IMR-90 (cell line): ENCODE results near the gene ENOX1. TPM values are rescaled to one million over a fixed set of nuclear protein-coding genes. Genes with fewer than 3 reads are reported as not detected.

ENCODE experiments used
- ATAC-seq: fragments of 200-7000 bp; cut with Tn5 transposase; 2 replicates; pipeline ENCODE4 v1.9.1; 2020; ENCODE audit warnings: low read depth, mild to moderate bottlenecking, moderate library complexity
- BruUV-seq: library from RNA; stranded (reverse); fragments of 400-500 nt; replicated peaks from 2 replicates; lab custom pipeline; 2021; lab: Mats Ljungman, UMichigan
- CTCF ChIA-PET: fragments of 300-600 bp; formaldehyde crosslinking; extraction: SDS; loops from one replicate; lab custom pipeline; 2021; ENCODE audit warnings: antibody characterized with exemption; lab: Yijun Ruan, JAX
- POLR2A ChIA-PET: fragments of 300-600 bp; sonication (Branson Sonifier 250); formaldehyde crosslinking; loops from one replicate; lab custom pipeline; 2022; ENCODE audit warnings: antibody characterized with exemption; ENCODE audit not compliant: unreplicated experiment; lab: Charles Lee
- DNase-seq: peaks from one replicate; pipeline ENCODE4 v3.0.0; 2013
- H2AFZ ChIP-seq: replicated peaks from 2 replicates; pipeline ENCODE3; 2013; ENCODE audit warnings: low read length, mild to moderate bottlenecking; ENCODE audit not compliant: poor library complexity
- H2AK5ac ChIP-seq: 2 replicates; pipeline ENCODE4 v1.6.1; 2013; ENCODE audit warnings: low read depth, low read length, inconsistent platforms
- H2AK9ac ChIP-seq: replicated peaks from 2 replicates; pipeline ENCODE3; 2013; ENCODE audit warnings: mild to moderate bottlenecking, low read depth, low read length, moderate library complexity; ENCODE audit not compliant: poor library complexity
- H2BK120ac ChIP-seq: 2 replicates; pipeline ENCODE4 v1.6.1; 2013; ENCODE audit warnings: low read depth, low read length, inconsistent platforms
- H2BK15ac ChIP-seq: 3 replicates; pipeline ENCODE4 v1.6.1; 2013; ENCODE audit warnings: low read depth, low read length, inconsistent platforms
- H2BK20ac ChIP-seq: 2 replicates; pipeline ENCODE4 v1.6.1; 2013; ENCODE audit warnings: low read depth, mild to moderate bottlenecking, inconsistent platforms, low read length, moderate library complexity
- H2BK5ac ChIP-seq: 2 replicates; pipeline ENCODE4 v1.6.1; 2013; ENCODE audit warnings: mild to moderate bottlenecking, low read depth, low read length, inconsistent platforms; ENCODE audit not compliant: poor library complexity, severe bottlenecking
- H3K14ac ChIP-seq: replicated peaks from 2 replicates; pipeline ENCODE4 v1.6.1; 2013; ENCODE audit warnings: low read depth, low read length, inconsistent platforms
- H3K18ac ChIP-seq: 2 replicates; pipeline ENCODE4 v1.6.1; 2013; ENCODE audit warnings: low read depth, low read length, control low read depth
- H3K23ac ChIP-seq: 2 replicates; pipeline ENCODE4 v1.6.1; 2013; ENCODE audit warnings: low read depth, low read length, inconsistent platforms
- H3K27ac ChIP-seq: 2 replicates; pipeline ENCODE4 v1.5.1; 2013; ENCODE audit warnings: mild to moderate bottlenecking, control low read depth, low read length; ENCODE audit not compliant: insufficient read depth
- H3K27me3 ChIP-seq: 2 replicates; pipeline ENCODE4 v1.6.1; 2013; ENCODE audit warnings: low read length; ENCODE audit not compliant: control insufficient read depth, insufficient read depth
- H3K36me3 ChIP-seq: 2 replicates; pipeline ENCODE4 v1.6.1; 2013; ENCODE audit warnings: low read length, mixed read lengths; ENCODE audit not compliant: control insufficient read depth, insufficient read depth
- H3K4ac ChIP-seq: 2 replicates; pipeline ENCODE4 v1.6.1; 2013; ENCODE audit warnings: low read depth, low read length, inconsistent platforms
- H3K4me1 ChIP-seq: 2 replicates; pipeline ENCODE4 v1.6.1; 2013; ENCODE audit warnings: low read length, mixed read lengths; ENCODE audit not compliant: control insufficient read depth, insufficient read depth
- H3K4me2 ChIP-seq: 2 replicates; pipeline ENCODE4 v1.6.1; 2013; ENCODE audit warnings: low read depth, mild to moderate bottlenecking, control low read depth, low read length, moderate library complexity
- H3K4me3 ChIP-seq: 2 replicates; pipeline ENCODE4 v1.5.1; 2013; ENCODE audit warnings: low read depth, mild to moderate bottlenecking, control low read depth, low read length, moderate library complexity; ENCODE audit not compliant: insufficient read depth
- H3K56ac ChIP-seq: 2 replicates; pipeline ENCODE4 v1.6.1; 2013; ENCODE audit warnings: low read length, inconsistent platforms; ENCODE audit not compliant: insufficient read depth; ENCODE audit errors: extremely low read depth
- H3K79me1 ChIP-seq, 2 experiments: 2 replicates each; pipeline ENCODE4 v1.6.1; 2013; ENCODE audit warnings: low read length in 2 of 2, inconsistent platforms in 1 of 2, low read depth in 1 of 2
- H3K9ac ChIP-seq: 2 replicates; pipeline ENCODE4 v1.6.1; 2013; ENCODE audit warnings: low read depth, low read length, control low read depth
- H3K9me1 ChIP-seq: 2 replicates; pipeline ENCODE4 v1.6.1; 2013; ENCODE audit warnings: low read length, inconsistent platforms; ENCODE audit not compliant: insufficient read depth
- H3K9me3 ChIP-seq: 2 replicates; pipeline ENCODE4 v1.6.1; 2013; ENCODE audit warnings: low read length; ENCODE audit not compliant: control insufficient read depth, insufficient read depth
- H4K20me1 ChIP-seq: 2 replicates; pipeline ENCODE4 v1.6.1; 2013; ENCODE audit warnings: low read length, inconsistent platforms; ENCODE audit not compliant: insufficient read depth
- H4K5ac ChIP-seq: 2 replicates; pipeline ENCODE4 v1.6.1; 2013; ENCODE audit warnings: mild to moderate bottlenecking, low read depth, low read length, control low read depth
- H4K8ac ChIP-seq, 2 experiments: 2 replicates each; pipeline ENCODE4 v1.6.1; 2013; ENCODE audit warnings: low read depth in 2 of 2, low read length in 2 of 2, control low read depth in 1 of 2, inconsistent platforms in 1 of 2
- H4K91ac ChIP-seq: 2 replicates; pipeline ENCODE4 v1.6.1; 2013; ENCODE audit warnings: low read depth, low read length, inconsistent platforms; ENCODE audit not compliant: insufficient read depth
- CHD1 ChIP-seq: IDR thresholded peaks from 2 replicates; pipeline ENCODE4 v1.6.1; 2012; ENCODE audit warnings: low read depth, low read length, improper control_type of control experiment
- ELK1 ChIP-seq: fragments of 150-350 bp; IDR thresholded peaks from 2 replicates; pipeline ENCODE4 v1.6.1; 2016; ENCODE audit warnings: low read depth, mild to moderate bottlenecking, low read length, moderate library complexity, borderline replicate concordance
- MAFK ChIP-seq: IDR thresholded peaks from 2 replicates; pipeline ENCODE4 v1.6.1; 2012; ENCODE audit warnings: low read depth, low read length, improper control_type of control experiment
- MXI1 ChIP-seq: IDR thresholded peaks from 2 replicates; pipeline ENCODE4 v1.6.1; 2012; ENCODE audit warnings: low read depth, mild to moderate bottlenecking, low read length, moderate library complexity, borderline replicate concordance
- SMC3 ChIP-seq: fragments of 150-350 bp; IDR thresholded peaks from 2 replicates; pipeline ENCODE4 v1.6.1; 2016; ENCODE audit warnings: low read depth, mild to moderate bottlenecking, antibody characterized with exemption, low read length, moderate library complexity
- WGBS, 2 experiments: methylation state at CpG; one replicate each; pipeline versions ENCODE4 v1.1.5 to v1.1.7; 2013; ENCODE audit warnings: missing lambda C conversion rate in 2 of 2; ENCODE audit not compliant: insufficient read length in 1 of 2; ENCODE audit errors: extremely low coverage in 2 of 2; 5-methylcytosine and 5-hydroxymethylcytosine counted together
- dilution Hi-C: fragments of 300-500 bp; cut with HindIII; formaldehyde crosslinking; loops from one replicate; pipeline ENCODE4 v1.14.3; 2018; ENCODE audit warnings: low sequenced_read_pairs; ENCODE audit not compliant: unreplicated experiment
- in situ Hi-C: fragments of 300-500 bp; cut with MboI; formaldehyde crosslinking; loops from 3 replicates; pipeline ENCODE4 v1.14.3; 2019; ENCODE audit warnings: low sequenced_read_pairs, inconsistent platforms, mixed read lengths
- intact Hi-C: fragments of 100-400 bp; cut with micrococcal nuclease; formaldehyde crosslinking; loops from 2 replicates; pipeline ENCODE4 v1.10.0; 2022
- polyA plus RNA-seq, 3 experiments: library from polyadenylated mRNA; depleted of rRNA; stranded (reverse); fragments of >200 nt; gene quantifications; 2 replicates each; pipeline ENCODE4 v1.2.3, GENCODE V29; 2012; ENCODE audit warnings: low replicate concordance in 1 of 3
- total RNA-seq: library from RNA; depleted of rRNA; stranded (reverse); fragments of >200 nt; gene quantifications from 2 replicates; pipeline ENCODE4 v1.2.3, GENCODE V29; 2012

ENOX1 gene
- total and polyA plus RNA-seq, 2 of the 4 experiments (the other 2 are of a cell fraction), result 0.99 to 1.3 TPM

DNA sequence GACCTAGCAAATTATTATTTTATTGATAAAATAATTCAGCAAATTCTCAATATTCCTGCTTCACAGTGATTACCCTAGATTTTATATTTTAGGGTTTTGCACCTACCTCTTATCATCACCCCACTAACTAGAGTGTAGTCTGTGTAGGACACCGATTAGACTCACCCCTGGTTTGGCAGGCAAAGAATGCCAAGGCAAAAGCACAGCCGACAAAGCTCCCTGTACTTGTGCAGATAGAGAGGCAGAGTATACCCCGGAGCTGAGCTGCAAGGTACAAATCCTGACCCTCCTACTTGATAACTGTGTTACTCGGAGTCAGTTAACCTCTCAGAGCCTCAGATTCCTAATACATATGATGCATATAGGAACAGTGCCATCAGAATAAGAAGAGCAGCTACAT, 225.7 kb downstream of the ENOX1 start:
- Histone ChIP-seq H2AK9ac (no peak overlapping the region), H3K4me1 (peaks cover 3% of the 10 kb centered on the region; the same call in 1 of the 2 replicates), H3K56ac (no peak overlapping the region), H3K4me2 (no peak overlapping the region), H4K91ac (no peak overlapping the region), H3K36me3 (no peaks in the 10 kb centered on the region), H4K5ac (no peak overlapping the region), H2AFZ (no peak overlapping the region), H3K27me3 (no peaks in the 10 kb centered on the region; the same call in 1 of the 2 replicates), H3K79me1 (no peaks in the 10 kb centered on the region), H3K18ac (no peak overlapping the region), H3K27ac (no peak overlapping the region), H4K20me1 (no peaks in the 10 kb centered on the region), H2BK15ac (no peak overlapping the region), H3K23ac (no peak overlapping the region), H3K4ac (no peak overlapping the region), H2BK120ac (no peak overlapping the region), H2AK5ac (no peak overlapping the region), H3K4me3 (no peak overlapping the region), H3K9me1 (no peaks in the 10 kb centered on the region), H4K8ac (no peak overlapping the region), H2BK5ac (no peak overlapping the region), H3K14ac (no peak overlapping the region), H3K9ac (no peak overlapping the region), H3K9me3 (no peaks in the 10 kb centered on the region), H2BK20ac (no peak overlapping the region)
- intact Hi-C loops (loop anchor here (10.0 kb wide), 2 partner anchors 224 to 314 kb away; partner anchors contain the start of genes CCDC122, ENOX1 and LACC1), in situ Hi-C loops (no loop called here), dilution Hi-C loops (no loop called here)
- DNase-seq (no peak), ATAC-seq (no peak)
- BruUV-seq, result no TSS peak
- CTCF ChIA-PET, result no interaction called here
- POLR2A ChIA-PET, result no interaction called here
- TF ChIP-seq ELK1 (no peak), SMC3 (no peak), MAFK (no peak), MXI1 (no peak), CHD1 (no peak)
- WGBS, 2 experiments, result no CpG with 5 or more reads among the region's 4 CpGs
